Hepatocyte (in vitro differentiated cells): ENCODE data around the gene ARL3. TPM values are rescaled to one million over a fixed set of nuclear protein-coding genes. Genes with fewer than 3 reads are reported as not detected.

Experiments used
- DNase-seq: peaks from one replicate; pipeline ENCODE4 v3.0.0-alpha.2; 2016; ENCODE audit warnings: low spot score
- H2AFZ ChIP-seq: fragments of 200-600 bp; sonication (generic); 2 replicates; pipeline ENCODE4 v1.6.0; 2016; ENCODE audit warnings: antibody characterized with exemption, mild to moderate bottlenecking
- H3K27ac ChIP-seq: fragments of 200-600 bp; sonication (generic); 2 replicates; pipeline ENCODE4 v1.5.1; 2016; ENCODE audit warnings: mild to moderate bottlenecking
- H3K27me3 ChIP-seq: fragments of 200-600 bp; sonication (generic); 2 replicates; pipeline ENCODE4 v1.6.1; 2016
- H3K36me3 ChIP-seq: fragments of 200-600 bp; sonication (generic); replicated peaks from 2 replicates; pipeline ENCODE4 v1.5.1; 2016; ENCODE audit warnings: low read depth; ENCODE audit not compliant: insufficient read depth
- H3K4me1 ChIP-seq: fragments of 200-600 bp; sonication (generic); 2 replicates; pipeline ENCODE4 v1.5.1; 2016; ENCODE audit warnings: mild to moderate bottlenecking, moderate library complexity; ENCODE audit not compliant: insufficient read depth
- H3K4me2 ChIP-seq: fragments of 200-600 bp; sonication (generic); 2 replicates; pipeline ENCODE4 v1.6.0; 2016
- H3K4me3 ChIP-seq: fragments of 200-600 bp; sonication (generic); 2 replicates; pipeline ENCODE4 v1.5.1; 2016; ENCODE audit warnings: mild to moderate bottlenecking
- H3K79me2 ChIP-seq: fragments of 200-600 bp; sonication (generic); 2 replicates; pipeline ENCODE4 v1.6.0; 2017; ENCODE audit warnings: mild to moderate bottlenecking
- H3K9me2 ChIP-seq: fragments of 200-600 bp; sonication (generic); replicated peaks from 2 replicates; pipeline ENCODE4 v1.6.0; 2017; ENCODE audit warnings: mild to moderate bottlenecking; ENCODE audit not compliant: insufficient read depth
- H3K9me3 ChIP-seq: fragments of 200-600 bp; sonication (generic); 2 replicates; pipeline ENCODE4 v1.5.1; 2016; ENCODE audit warnings: low read depth, mild to moderate bottlenecking
- H4K20me1 ChIP-seq: fragments of 200-600 bp; sonication (generic); 2 replicates; pipeline ENCODE4 v1.6.0; 2016; ENCODE audit warnings: mild to moderate bottlenecking; ENCODE audit not compliant: insufficient read depth, poor library complexity, severe bottlenecking
- CTCF ChIP-seq: fragments of 200-600 bp; sonication (generic); IDR thresholded peaks from 2 replicates; pipeline ENCODE4 v1.5.1; 2016; ENCODE audit warnings: antibody characterized with exemption, mild to moderate bottlenecking; ENCODE audit not compliant: poor library complexity
- EZH2 ChIP-seq: fragments of 200-600 bp; sonication (generic); IDR thresholded peaks from 2 replicates; pipeline ENCODE4 v1.6.1; 2016; ENCODE audit warnings: antibody characterized with exemption, mild to moderate bottlenecking, borderline replicate concordance
- EZH2phosphoT487 ChIP-seq: fragments of 200-600 bp; sonication (generic); IDR thresholded peaks from one replicate; pipeline ENCODE4 v1.6.1; 2018; ENCODE audit warnings: antibody characterized with exemption, mild to moderate bottlenecking, low read depth, moderate library complexity; ENCODE audit not compliant: unreplicated experiment, severe bottlenecking
- WGBS: methylation state at CpG from one replicate; pipeline ENCODE4 v1.1.6; 2016; ENCODE audit warnings: low lambda C conversion rate; ENCODE audit errors: missing lambda C conversion rate; 5-methylcytosine and 5-hydroxymethylcytosine counted together
- polyA plus RNA-seq: library from polyadenylated mRNA; unstranded; fragments of >200 nt; fragmentation: Nextera tagmentation; extraction: Ambion mirVana; gene quantifications from 2 replicates; pipeline ENCODE4 v1.2.1, GENCODE V29; 2016
- total RNA-seq: library from RNA; depleted of rRNA; stranded (reverse); fragments of >200 nt; gene quantifications from 2 replicates; pipeline ENCODE4 v1.2.3, GENCODE V29; 2014

Gene ARL3
- total and polyA plus RNA-seq, 2 experiments from 2014 or later = 6.4 to 16.5 TPM

GRCh38 chr10:102757323-102757722, 43.1 kb upstream of the ARL3 start:
- TF ChIP-seq CTCF (no peak), EZH2 (no peak), EZH2phosphoT487 (no peak)
- Histone ChIP-seq H3K36me3 (no peaks in the 10 kb centered on the region), H4K20me1 (peaks cover 3% of the 10 kb centered on the region)

GRCh38 chr10:102753718-102754117, 39.5 kb upstream of the ARL3 start:
- no peaks in the 10 kb centered on the region for H3K9me2 ChIP-seq
- DNase-seq = no peak
- no peak overlapping the region for H3K4me3 ChIP-seq
- TF ChIP-seq EZH2 (no peak), CTCF (no peak), EZH2phosphoT487 (no peak)
- no peak overlapping the region for H2AFZ ChIP-seq
- no peaks in the 10 kb centered on the region for H3K9me3 ChIP-seq
- H3K4me2 ChIP-seq = peak overlapping the region; percentile 12
- no peaks in the 10 kb centered on the region for H3K36me3 ChIP-seq
- peaks cover 80% of the 10 kb centered on the region for H3K79me2 ChIP-seq
- H3K27me3 ChIP-seq = no peaks in the 10 kb centered on the region
- H3K27ac ChIP-seq = peak overlapping the region; percentile 29
- 74% methylated on average over 1 of the region's 1 CpG for WGBS
- peaks cover 20% of the 10 kb centered on the region for H3K4me1 ChIP-seq
- H4K20me1 ChIP-seq = peaks cover 3% of the 10 kb centered on the region

More at GRCh38 chr10:102757323-102757722, 43.1 kb upstream of the ARL3 start:
- DNase-seq = no peak
- Histone ChIP-seq H3K4me2 (no peak overlapping the region), H3K27me3 (no peaks in the 10 kb centered on the region), H3K9me2 (no peaks in the 10 kb centered on the region), H3K4me1 (peaks cover 20% of the 10 kb centered on the region), H2AFZ (no peak overlapping the region), H3K9me3 (no peaks in the 10 kb centered on the region), H3K4me3 (no peak overlapping the region), H3K79me2 (peaks cover 76% of the 10 kb centered on the region), H3K27ac (no peak overlapping the region)
- 95% methylated on average over 6 of the region's 6 CpGs for WGBS

DNA sequence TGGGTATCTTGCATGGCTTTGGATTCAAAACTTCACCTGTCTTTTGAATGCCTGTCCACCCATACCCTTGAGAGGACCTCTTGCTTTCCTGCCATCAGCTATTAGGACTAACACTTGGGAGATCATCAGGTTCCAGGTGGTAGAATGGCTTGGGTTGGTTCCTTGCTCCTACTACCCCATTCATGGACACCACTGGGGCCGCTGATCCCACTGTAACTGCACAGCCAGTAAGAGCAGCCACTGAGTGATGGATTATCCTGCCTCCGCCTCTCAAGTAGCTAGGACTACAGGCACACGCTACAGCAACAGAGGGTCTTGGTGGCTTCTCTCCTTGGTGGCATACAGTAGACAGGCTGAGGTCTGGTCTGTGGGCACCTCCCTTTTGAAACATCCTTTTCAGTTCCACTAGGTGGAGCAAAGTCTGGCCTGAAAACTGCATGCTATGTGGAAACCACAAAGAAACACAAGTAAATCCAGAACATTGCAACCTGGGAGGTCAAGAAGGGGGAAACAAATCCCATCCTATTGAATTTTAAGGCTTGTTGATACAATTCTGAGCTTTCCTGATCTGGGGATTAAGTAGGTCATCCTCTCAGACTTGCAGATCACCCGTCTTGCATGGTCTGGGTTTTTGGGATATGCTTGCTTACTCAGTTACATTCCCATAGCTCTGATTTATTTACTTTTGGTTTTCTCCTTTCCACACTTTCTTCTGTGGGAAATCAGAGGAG, 38.9 kb upstream of the ARL3 start:
- H3K27me3 ChIP-seq = no peaks in the 10 kb centered on the region
- no peaks in the 10 kb centered on the region for H3K36me3 ChIP-seq
- H3K9me2 ChIP-seq = no peaks in the 10 kb centered on the region
- peaks cover 13% of the 10 kb centered on the region for H3K4me1 ChIP-seq
- H3K79me2 ChIP-seq = peaks cover 81% of the 10 kb centered on the region
- TF ChIP-seq EZH2 = no peak
- TF ChIP-seq EZH2phosphoT487 = peak; percentile 95
- TF ChIP-seq CTCF = peak; percentile 67
- H3K27ac ChIP-seq = peak overlapping the region; percentile 66
- peaks cover 3% of the 10 kb centered on the region for H4K20me1 ChIP-seq
- WGBS = 65% methylated on average over 4 of the region's 4 CpGs
- no peak overlapping the region for H2AFZ ChIP-seq
- DNase-seq = peak; percentile 73
- H3K4me2 ChIP-seq = peak overlapping the region; percentile 13
- no peak overlapping the region for H3K4me3 ChIP-seq
- no peaks in the 10 kb centered on the region for H3K9me3 ChIP-seq
